Activated CD8-positive, alpha-beta memory T cell treated with anti-CD3 and anti-CD28 coated beads, Interleukin-2, amount 50 U/mL, for 1 hour (primary cell): ENCODE data around the gene PSMD1.
"Not testable (repeated sequence)": the region's sequence is repeated elsewhere in the genome, so short reads cannot be mapped to it uniquely, and the experiment has no call there.

Source experiments
- DNase-seq: peaks from one replicate; pipeline ENCODE4 v3.0.0-alpha.2; 2020; ENCODE audit errors: extremely low read depth

PSMD1 gene

GRCh38 chr2:231159306-231159705 lies 102.6 kb downstream of the PSMD1 start:
- DNase-seq: no peak

- DNase-seq: no peak
These were observed 104.0 kb downstream of the PSMD1 start for GRCh38 chr2:231160701-231161100.

DNA sequence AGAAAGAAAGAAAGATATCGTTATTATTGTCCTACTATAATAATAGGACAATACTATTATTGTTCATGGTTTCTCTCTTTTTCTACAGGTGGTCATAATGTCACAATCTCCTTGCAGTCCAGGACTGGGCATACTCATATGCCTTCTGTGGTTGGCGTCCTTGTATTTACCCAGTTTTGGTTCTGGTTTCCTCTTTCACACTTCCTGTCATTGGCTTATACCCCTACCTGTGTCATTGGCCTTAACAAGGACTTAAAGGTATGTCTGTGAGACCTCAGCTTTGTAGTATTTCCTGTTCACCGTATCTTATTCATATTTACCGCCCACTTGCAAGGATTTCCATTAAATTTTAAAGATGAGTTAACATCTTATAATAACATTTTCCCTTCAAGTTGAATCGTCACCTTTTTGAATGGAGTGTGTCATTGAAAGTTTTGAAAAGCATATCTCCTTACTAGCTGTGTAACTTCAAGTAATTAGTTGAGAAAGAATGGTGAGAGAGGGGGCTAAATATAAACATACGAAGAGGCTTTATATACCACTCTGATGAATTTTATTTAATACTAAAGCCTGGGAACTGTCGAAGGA lies 104.7 kb downstream of the PSMD1 start:
- DNase-seq: no peak

DNA sequence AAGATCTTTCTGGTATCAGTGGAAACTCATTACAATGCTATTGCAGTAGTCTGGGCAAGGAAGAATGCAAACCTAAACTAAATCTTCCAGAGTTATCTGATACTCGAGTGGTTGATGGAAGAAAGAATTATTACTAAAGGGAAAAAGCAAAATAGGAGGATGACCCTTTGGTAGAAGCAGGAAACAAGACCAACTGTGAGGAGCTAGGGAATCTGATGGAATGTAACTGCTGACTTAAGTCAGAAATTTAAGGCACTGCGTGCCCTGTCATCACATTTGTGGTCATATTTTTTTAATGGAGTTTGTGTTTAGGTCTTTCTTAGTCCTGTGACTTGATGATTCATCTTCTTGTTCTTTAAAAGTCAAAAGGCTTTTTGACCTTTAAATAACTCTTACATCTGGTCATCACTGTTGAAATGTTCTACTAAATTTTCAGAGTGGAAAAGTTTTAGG lies 105.2 kb downstream of the PSMD1 start:
- DNase-seq: no peak

DNA sequence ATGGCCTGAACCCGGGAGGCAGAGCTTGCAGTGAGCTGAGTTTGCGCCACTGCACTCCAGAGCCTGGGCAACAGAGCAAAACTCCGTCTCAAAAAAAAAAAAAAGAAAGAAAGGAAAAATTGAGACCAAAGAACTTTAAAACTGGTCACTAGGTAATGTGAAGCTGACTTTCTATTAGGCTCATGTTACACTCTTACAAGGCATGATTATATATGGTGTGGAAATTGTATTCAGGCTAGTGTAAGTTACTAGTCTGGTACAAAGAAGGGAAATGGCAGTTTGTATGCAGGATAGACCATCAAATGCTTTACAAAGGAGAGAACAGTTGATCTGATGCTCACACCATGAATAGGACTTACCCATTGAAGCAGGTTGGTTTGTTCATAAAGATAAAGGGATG lies 106.3 kb downstream of the PSMD1 start:
- DNase-seq: no peak

DNA sequence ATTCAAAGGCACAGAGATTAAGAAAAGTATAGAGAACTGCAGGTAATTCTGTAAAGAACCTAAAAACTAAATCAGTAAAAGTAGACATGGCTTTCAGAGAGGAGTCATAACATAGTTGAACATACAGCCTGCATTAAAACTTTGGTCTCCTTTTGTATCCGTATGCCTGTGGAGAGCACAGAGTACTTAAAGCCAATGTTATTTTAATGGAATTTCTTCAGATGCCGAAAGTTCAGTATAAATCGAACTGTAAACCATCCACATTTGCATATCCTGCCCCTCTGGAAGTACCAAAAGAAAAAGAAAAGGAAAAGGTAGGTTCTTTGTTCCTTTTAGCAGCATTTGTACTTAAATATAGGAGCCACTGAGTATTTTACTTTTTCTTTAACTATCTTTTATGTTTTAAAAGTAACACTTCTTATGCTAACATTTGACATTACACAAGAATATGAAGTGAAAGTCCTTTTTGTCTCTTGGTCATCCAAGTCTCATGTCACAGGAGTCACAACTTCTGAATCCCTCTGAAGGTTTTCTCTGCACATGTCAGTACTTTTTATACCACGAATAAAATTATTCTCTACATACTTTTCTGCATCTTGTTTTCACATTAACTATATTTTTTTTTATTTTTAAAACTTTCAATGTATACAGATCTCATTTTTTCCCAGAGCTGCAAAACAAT lies 106.9 kb downstream of the PSMD1 start:
- DNase-seq: no peak

DNA sequence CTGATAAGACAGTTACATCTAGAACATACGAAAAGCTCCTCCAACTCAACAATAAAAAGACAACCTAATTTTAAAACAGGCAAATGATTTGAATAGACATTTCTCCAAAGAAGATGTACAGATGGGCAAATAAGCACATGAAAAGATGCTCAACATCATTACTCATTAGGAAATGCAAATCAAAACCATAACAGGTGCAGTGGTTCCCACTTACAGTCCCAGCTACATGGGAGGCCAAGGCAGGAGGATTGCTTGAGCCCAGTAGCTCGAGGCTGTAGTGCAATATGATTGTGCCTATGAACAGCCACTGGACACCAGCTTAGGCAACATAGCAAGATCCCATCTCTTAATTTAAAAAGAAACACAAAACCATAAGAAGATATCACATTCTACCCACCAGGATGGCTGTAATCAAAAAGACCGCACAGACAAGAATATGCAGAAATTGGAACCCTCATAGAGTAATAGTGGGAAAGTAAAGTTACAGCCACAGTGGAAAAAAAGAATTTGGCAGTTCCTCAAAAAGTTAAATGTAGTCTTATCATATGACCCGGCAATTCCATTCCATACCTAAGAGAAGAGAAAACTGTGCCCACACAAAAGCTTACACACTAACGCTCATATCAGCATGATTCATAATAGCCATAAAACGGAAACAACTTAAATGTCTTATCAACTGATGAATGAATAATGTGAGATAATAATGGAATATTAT lies 111.2 kb downstream of the PSMD1 start:
- no peak for DNase-seq

DNA sequence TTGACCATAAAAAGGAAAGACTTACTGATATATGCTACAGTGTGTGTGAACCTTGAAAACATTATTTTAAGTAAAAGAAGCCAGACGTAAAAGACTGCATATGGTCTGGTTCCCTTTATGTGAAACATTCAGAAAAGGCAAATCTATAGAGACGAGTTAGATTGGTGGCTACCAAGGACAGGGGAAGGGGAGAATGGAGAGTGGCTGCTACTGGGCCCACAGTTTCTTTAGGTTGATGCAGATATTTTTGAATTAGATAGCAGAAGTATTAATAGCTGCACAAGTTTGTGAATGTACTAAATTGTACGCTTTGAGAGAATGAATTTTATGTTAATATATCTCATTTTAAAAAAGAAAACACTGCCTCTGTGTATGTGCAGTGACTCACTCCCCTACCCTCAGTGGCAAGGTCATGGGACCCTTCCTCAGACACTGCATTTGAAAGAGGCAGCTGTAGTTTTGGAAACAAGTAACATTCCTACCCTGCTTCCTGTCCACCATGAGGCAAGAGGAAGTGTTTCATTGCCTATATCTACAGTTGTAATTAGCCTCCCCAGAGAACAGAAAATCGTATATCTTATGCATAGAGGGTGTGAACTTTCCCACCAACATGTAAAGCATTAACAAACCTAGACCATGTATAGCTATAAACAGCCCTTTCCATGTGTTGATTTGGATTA lies 111.9 kb downstream of the PSMD1 start:
- DNase-seq: no peak

DNA sequence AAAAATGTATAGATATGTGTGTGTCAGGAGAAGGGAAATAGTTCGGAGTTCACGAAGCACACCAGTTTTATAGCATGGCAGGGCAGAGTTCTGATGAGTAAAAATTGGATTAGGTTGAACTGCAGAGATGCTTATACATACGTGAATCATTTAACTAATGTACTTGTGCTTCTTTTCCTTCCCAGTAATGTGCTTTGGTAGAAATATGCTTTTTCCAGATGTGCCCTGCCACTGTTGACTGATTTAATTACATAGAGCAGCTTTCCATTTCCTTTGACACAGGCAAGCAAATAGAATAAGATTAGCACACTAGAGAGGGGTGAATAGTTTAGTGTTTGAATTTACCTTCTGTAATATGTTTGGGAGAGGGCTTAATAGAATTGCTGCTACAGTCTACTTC lies 112.8 kb downstream of the PSMD1 start:
- no peak for DNase-seq

- no peak for DNase-seq
These were observed 113.4 kb downstream of the PSMD1 start for GRCh38 chr2:231170055-231170454.

- no peak for DNase-seq
These were observed 115.4 kb downstream of the PSMD1 start for GRCh38 chr2:231172025-231172424.

DNA sequence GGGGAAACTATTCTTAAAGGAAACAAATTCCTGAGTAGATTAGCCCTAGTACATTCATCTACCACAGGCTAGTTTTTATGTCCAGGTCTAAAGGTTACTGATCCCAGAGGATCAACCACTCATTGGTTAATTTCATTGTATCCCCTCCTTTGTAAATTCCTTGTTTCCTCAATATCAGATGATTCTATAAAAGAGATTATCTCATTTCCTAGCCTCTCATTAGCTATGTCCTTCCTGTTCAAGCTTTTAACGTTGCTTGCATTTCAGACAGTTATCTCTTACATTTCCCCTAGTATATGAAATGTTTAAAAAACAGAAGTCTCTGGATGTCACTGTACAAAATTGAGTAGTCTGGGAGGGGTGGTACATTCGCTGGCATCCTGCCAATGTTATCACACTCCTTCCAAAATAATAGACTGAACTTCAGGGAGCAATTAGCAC lies 117.6 kb downstream of the PSMD1 start:
- DNase-seq: no peak

GRCh38 chr2:231176066-231176465 lies 119.4 kb downstream of the PSMD1 start:
- no peak for DNase-seq

- DNase-seq: no peak
These were observed 120.7 kb downstream of the PSMD1 start for GRCh38 chr2:231177156-231178025.

GRCh38 chr2:231178805-231179204 lies 122.1 kb downstream of the PSMD1 start:
- not testable (repeated sequence) for DNase-seq

DNA sequence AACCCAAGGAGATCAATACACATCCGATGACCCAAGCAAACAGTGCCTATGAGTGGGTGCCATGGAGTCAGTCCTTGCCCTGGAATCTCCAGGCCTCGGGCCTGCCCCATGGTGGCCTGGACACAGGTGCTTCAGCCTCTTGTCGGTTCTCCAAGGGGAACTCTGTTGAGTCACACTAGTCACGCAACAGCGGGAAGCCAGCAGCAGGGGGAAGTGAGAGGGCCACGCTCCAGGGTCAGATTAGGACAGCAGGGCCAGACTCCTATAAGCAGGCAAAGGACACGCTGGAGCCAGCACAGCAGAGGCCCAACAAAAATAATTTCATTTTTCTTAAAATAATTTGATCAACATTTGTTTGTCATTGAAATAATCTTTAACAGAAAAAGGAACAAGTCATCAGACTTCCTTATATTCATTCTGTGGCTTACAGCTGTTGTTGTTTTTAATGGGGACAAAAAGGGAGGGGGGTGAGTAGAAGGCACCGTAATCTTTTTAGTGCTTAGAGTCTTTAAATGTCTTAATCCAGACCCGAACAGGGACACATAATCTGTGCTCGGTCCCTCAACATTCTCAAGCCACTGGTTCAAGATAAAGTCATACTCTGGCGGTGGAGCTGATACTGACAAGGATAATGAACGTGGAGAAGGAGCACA lies 125.3 kb downstream of the PSMD1 start:
- no peak for DNase-seq

GRCh38 chr2:231182513-231182899 lies 125.8 kb downstream of the PSMD1 start:
- no peak for DNase-seq

DNA sequence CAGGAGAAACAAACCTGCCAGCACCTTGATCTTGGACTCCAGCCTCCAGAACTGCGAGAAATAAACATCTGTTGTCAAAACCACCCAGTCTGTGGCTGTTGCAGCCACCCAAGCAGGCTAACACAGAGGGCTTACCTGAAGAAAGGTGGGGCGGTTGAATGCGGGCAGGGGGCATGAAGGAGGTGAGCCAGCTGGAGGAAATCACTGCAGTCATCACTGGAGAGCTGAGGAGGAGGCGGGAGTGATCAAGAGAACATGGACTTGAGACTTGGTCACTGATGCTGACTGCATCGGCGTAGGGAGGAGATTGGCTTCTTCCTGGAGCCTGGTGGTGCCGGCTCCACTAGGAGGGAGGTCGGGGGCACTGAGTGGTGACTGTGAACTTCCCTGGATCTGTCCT lies 127.2 kb downstream of the PSMD1 start:
- no peak for DNase-seq

- DNase-seq: no peak
These were observed 127.7 kb downstream of the PSMD1 start for GRCh38 chr2:231184319-231184718.

- DNase-seq: no peak
These were observed 128.5 kb downstream of the PSMD1 start for GRCh38 chr2:231185050-231185725.
